Lung (tissue), 12 donors: ENCODE results near the gene HAS3. TPM values are rescaled to one million over a fixed set of nuclear protein-coding genes. Genes with fewer than 3 reads are reported as not detected.
"Not testable (repeated sequence)": the region's sequence is repeated elsewhere in the genome, so short reads cannot be mapped to it uniquely, and the experiment has no call there.

Source experiments
- ATAC-seq: fragments of 200-7000 bp; cut with Tn5 transposase; one replicate; pipeline ENCODE4 v1.9.1; 2020; ENCODE audit warnings: moderate number of reproducible peaks; ENCODE audit not compliant: insufficient read depth, low FRiP score
- DNase-seq, 3 donors: peaks; one replicate each; pipeline ENCODE4 v3.0.0-alpha.2; 2013 to 2017
- H3K27ac ChIP-seq, 2 donors: one replicate each; pipeline ENCODE4 v1.5.1; 2013; ENCODE audit warnings: mild to moderate bottlenecking in 2 of 2, moderate library complexity in 2 of 2, control low read depth in 1 of 2, inconsistent platforms in 1 of 2, low read depth in 1 of 2, low read length in 1 of 2
- H3K27me3 ChIP-seq, 3 donors: one replicate each; pipeline ENCODE4 v1.5.1; 2013; ENCODE audit warnings: low read length in 2 of 3; ENCODE audit not compliant: control insufficient read depth in 3 of 3, insufficient read depth in 3 of 3
- H3K36me3 ChIP-seq, 4 donors: one replicate each; pipeline ENCODE4 v1.5.1; 2013; ENCODE audit warnings: low read length in 4 of 4, mild to moderate bottlenecking in 1 of 4, moderate library complexity in 1 of 4; ENCODE audit not compliant: control insufficient read depth in 4 of 4, insufficient read depth in 4 of 4
- H3K4me1 ChIP-seq, 5 donors: one replicate each; pipeline ENCODE4 v1.5.1; 2013; ENCODE audit warnings: low read length in 5 of 5, mild to moderate bottlenecking in 2 of 5, moderate library complexity in 1 of 5; ENCODE audit not compliant: control insufficient read depth in 5 of 5, insufficient read depth in 5 of 5
- H3K4me3 ChIP-seq: one replicate; pipeline ENCODE4 v1.5.1; 2013; ENCODE audit warnings: mild to moderate bottlenecking, control low read depth, moderate library complexity
- H3K9ac ChIP-seq, 2 donors: one replicate each; pipeline ENCODE4 v1.5.1; 2013; ENCODE audit warnings: low read length in 2 of 2, control low read depth in 1 of 2; ENCODE audit not compliant: insufficient read depth in 1 of 2
- H3K9me3 ChIP-seq, 4 donors: one replicate each; pipeline ENCODE4 v1.5.1; 2013; ENCODE audit warnings: low read length in 3 of 4, mild to moderate bottlenecking in 1 of 4, moderate library complexity in 1 of 4; ENCODE audit not compliant: control insufficient read depth in 4 of 4, insufficient read depth in 3 of 4
- CTCF ChIP-seq: IDR thresholded peaks from 2 replicates; pipeline ENCODE4 v1.5.1; 2012; ENCODE audit warnings: mild to moderate bottlenecking; ENCODE audit errors: control extremely low read depth, extremely low read depth
- WGBS, 2 donors: extraction: QIAGEN DNeasy Blood & Tissue Kit; methylation state at CpG; one replicate each; pipeline ENCODE4 v1.1.7; 2013; 5-methylcytosine and 5-hydroxymethylcytosine counted together
- polyA plus RNA-seq, 2 donors: library from polyadenylated mRNA; stranded (reverse); fragments of 200-250 nt; gene quantifications; one replicate each; pipeline ENCODE4 v1.2.1, GENCODE V29; 2013
- total RNA-seq, 2 donors: library from RNA; depleted of rRNA in 1 of 2; stranded (reverse); fragments of >200 nt in 1 of 2; gene quantifications; one replicate each; pipeline ENCODE4 v1.2.1, GENCODE V29; 2014 to 2021
- donor health status: control.
- donor health status: control.
- donor health status: Bipolar disorder and iron deficiency.
- donor health status: healthy.
- donor health status: DM: yes; HTN: yes; CAD: no.

HAS3 gene
- total and polyA plus RNA-seq, 4 donors, result 5.1 to 37.5 (median 19.0) TPM

- Histone ChIP-seq H3K9ac (no peak overlapping the region), H3K27ac (no peak overlapping the region), H3K36me3 (peaks cover 12 to 36% (median 25%) of the 10 kb centered on the region in 4 donors), H3K27me3 (no peaks in the 10 kb centered on the region), H3K4me1 (peaks cover 0 to 4% (median 0%) of the 10 kb centered on the region in 5 donors), H3K4me3 (no peak overlapping the region), H3K9me3 (no peaks in the 10 kb centered on the region)
- WGBS, 2 donors, result 94 to 98% methylated on average over 19 of the region's 19 CpGs
- no peak for TF ChIP-seq CTCF
- DNase-seq (no peak), ATAC-seq (no peak)
These were observed 14.7 kb downstream of the HAS3 start for GRCh38 chr16:69120096-69120664.

GRCh38 chr16:69123910-69124309 lies 18.5 kb downstream of the HAS3 start:
- no peak overlapping the region for H3K9ac ChIP-seq
- H3K4me3 ChIP-seq, result no peak overlapping the region
- TF ChIP-seq CTCF, result peak; percentile 74
- WGBS, 2 donors, result 80 to 81% methylated on average over 3 of the region's 3 CpGs
- H3K9me3 ChIP-seq, result no peaks in the 10 kb centered on the region
- H3K4me1 ChIP-seq, result peaks cover 0 to 4% (median 0%) of the 10 kb centered on the region in 5 donors
- no peak overlapping the region for H3K27ac ChIP-seq
- DNase-seq, result peak; percentile 52 to 84 (median 83)
- ATAC-seq, result peak; percentile 46
- H3K36me3 ChIP-seq, result peaks cover 10 to 25% (median 18%) of the 10 kb centered on the region in 4 donors
- no peaks in the 10 kb centered on the region for H3K27me3 ChIP-seq

GRCh38 chr16:69124406-69124805 lies 19.0 kb downstream of the HAS3 start:
- H3K4me3 ChIP-seq, H3K27ac ChIP-seq, H3K9ac ChIP-seq, H3K27me3 ChIP-seq, ATAC-seq, DNase-seq, H3K9me3 ChIP-seq, H3K4me1 ChIP-seq: not testable (repeated sequence)
- H3K36me3 ChIP-seq, result peaks cover 5 to 22% (median 16%) of the 10 kb centered on the region in 4 donors
- 88 to 91% methylated on average over 8 of the region's 8 CpGs for WGBS, 2 donors

- DNase-seq, result not testable (repeated sequence)
These were observed 19.5 kb downstream of the HAS3 start for GRCh38 chr16:69124961-69125360.

More at GRCh38 chr16:69124961-69125360, 19.5 kb downstream of the HAS3 start:
- not testable (repeated sequence) for ATAC-seq, H3K9me3 ChIP-seq, H3K9ac ChIP-seq, H3K27me3 ChIP-seq, H3K27ac ChIP-seq, H3K4me3 ChIP-seq, H3K4me1 ChIP-seq
- 95 to 97% methylated on average over 14 of the region's 14 CpGs for WGBS, 2 donors
- peaks cover 4 to 16% (median 11%) of the 10 kb centered on the region in 4 donors for H3K36me3 ChIP-seq
